ENCODE measurements around the gene PLEKHG7. TPM values are rescaled to one million over a fixed set of nuclear protein-coding genes. Genes with fewer than 3 reads are reported as not detected.

PLEKHG7 gene
- total RNA-seq, 1 experiment from 2014 or later, result not detected

DNA sequence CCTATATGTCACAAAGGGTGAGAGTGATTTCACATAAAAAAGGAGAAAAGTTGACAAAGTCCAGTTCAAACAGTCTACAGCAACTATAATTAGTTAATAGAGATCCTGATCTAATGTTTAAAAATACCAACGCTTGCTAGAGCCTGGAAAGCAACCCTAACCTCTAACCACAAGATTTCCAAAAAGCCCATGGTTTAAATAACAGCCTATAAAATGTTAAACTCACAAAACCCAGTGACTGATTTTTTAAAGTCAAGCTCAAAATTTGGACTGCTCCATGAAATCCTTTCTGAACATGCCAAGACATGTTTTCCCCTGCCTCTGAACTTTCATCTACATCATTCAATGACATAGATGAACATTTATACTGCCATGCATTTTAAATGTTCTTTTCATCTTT is 81.6 kb downstream of the PLEKHG7 start:
- Histone ChIP-seq H2AFZ (ENCODE audit: low read depth, low read length, poor library complexity, severe bottlenecking) (no peak overlapping the region), H3K4me1 (ENCODE audit: control insufficient read depth in 1 of 2, insufficient read depth in 2 of 2, low read length in 2 of 2) (no peaks in the 10 kb centered on the region), H3K9me3 (ENCODE audit: control insufficient read depth in 1 of 2, insufficient read depth in 1 of 2, low read depth in 1 of 2, low read length in 2 of 2) (no peaks in the 10 kb centered on the region), H3K9ac (ENCODE audit: low read length) (no peak overlapping the region), H3K27me3 (ENCODE audit: insufficient read depth, low read length) (no peaks in the 10 kb centered on the region), H3K4me2 (ENCODE audit: low read length) (no peak overlapping the region), H4K20me1 (ENCODE audit: insufficient read depth) (no peaks in the 10 kb centered on the region), H3K36me3 (ENCODE audit: control insufficient read depth in 1 of 2, insufficient read depth in 2 of 2, low read length in 2 of 2) (no peaks in the 10 kb centered on the region), H3K4me3 (replicated peaks in 1 of 2; ENCODE audit: low read depth in 1 of 2, low read length in 2 of 2) (no peak overlapping the region), H3K9me2 (ENCODE audit: insufficient read depth) (no peaks in the 10 kb centered on the region), H3K79me2 (ENCODE audit: insufficient read depth, low read length) (no peaks in the 10 kb centered on the region), H3K27ac (ENCODE audit: low read depth, low read length) (no peak overlapping the region)
- intact Hi-C loops (cut with micrococcal nuclease), result loop anchor here (2.0 to 5.0 kb wide), 2 partner anchors 612 to 1318 kb away; no protein-coding TSS in a partner anchor
- RAD21 ChIA-PET (ENCODE audit: low non-redundant PET in 1 of 2, low total read pairs in 2 of 2, uncharacterized antibody in 2 of 2, unreplicated experiment in 2 of 2), result interaction anchor here in 1 of 2 experiments (1.3 kb wide), 1 partner anchor 613 kb away, joined by 4 read pairs; no protein-coding TSS in a partner anchor
- DNase-seq (ENCODE audit: low read depth, low spot score) (no peak), ATAC-seq (no peak)
- POLR2A ChIA-PET, result no interaction called here
- CTCF ChIA-PET, result interaction anchor here (0.7 to 2.0 kb wide), 5 partner anchors 7 to 602 kb away, joined by 3 to 6 read pairs (median 5); no protein-coding TSS in a partner anchor
- no TSS peak for BruUV-seq (replicated peaks)
- TF ChIP-seq EZH2 (IDR thresholded peaks at IDR 0.05) (no peak), EGR1 (IDR thresholded peaks at IDR 0.05; ENCODE audit: low read depth) (no peak), TCF7L2 (IDR thresholded peaks at IDR 0.05; ENCODE audit: borderline replicate concordance, extremely low read depth, insufficient read depth, insufficient read length) (no peak), SIN3A (IDR thresholded peaks at IDR 0.05; ENCODE audit: low read depth) (no peak)
- TF ChIP-seq, protein P1, sequence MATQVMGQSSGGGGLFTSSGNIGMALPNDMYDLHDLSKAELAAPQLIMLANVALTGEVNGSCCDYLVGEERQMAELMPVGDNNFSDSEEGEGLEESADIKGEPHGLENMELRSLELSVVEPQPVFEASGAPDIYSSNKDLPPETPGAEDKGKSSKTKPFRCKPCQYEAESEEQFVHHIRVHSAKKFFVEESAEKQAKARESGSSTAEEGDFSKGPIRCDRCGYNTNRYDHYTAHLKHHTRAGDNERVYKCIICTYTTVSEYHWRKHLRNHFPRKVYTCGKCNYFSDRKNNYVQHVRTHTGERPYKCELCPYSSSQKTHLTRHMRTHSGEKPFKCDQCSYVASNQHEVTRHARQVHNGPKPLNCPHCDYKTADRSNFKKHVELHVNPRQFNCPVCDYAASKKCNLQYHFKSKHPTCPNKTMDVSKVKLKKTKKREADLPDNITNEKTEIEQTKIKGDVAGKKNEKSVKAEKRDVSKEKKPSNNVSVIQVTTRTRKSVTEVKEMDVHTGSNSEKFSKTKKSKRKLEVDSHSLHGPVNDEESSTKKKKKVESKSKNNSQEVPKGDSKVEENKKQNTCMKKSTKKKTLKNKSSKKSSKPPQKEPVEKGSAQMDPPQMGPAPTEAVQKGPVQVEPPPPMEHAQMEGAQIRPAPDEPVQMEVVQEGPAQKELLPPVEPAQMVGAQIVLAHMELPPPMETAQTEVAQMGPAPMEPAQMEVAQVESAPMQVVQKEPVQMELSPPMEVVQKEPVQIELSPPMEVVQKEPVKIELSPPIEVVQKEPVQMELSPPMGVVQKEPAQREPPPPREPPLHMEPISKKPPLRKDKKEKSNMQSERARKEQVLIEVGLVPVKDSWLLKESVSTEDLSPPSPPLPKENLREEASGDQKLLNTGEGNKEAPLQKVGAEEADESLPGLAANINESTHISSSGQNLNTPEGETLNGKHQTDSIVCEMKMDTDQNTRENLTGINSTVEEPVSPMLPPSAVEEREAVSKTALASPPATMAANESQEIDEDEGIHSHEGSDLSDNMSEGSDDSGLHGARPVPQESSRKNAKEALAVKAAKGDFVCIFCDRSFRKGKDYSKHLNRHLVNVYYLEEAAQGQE (IDR thresholded peaks at IDR 0.05; ENCODE audit: low read depth), result no peak

All from HCT116 (cell line).